GM23338 (cell line): ENCODE results near the gene MTCH2. TPM values are rescaled to one million over a fixed set of nuclear protein-coding genes. Genes with fewer than 3 reads are reported as not detected.

Experiments
- ATAC-seq: fragments of 200-7000 bp; cut with Tn5 transposase; 3 replicates; pipeline ENCODE4 v1.9.1; 2020
- DNase-seq: peaks from one replicate; pipeline ENCODE4 v3.0.0-alpha.2; 2015; ENCODE audit warnings: low spot score
- H2AFZ ChIP-seq: fragments of 200-600 bp; sonication (generic); 2 replicates; pipeline ENCODE4 v1.8.0; 2016; ENCODE audit warnings: antibody characterized with exemption, mild to moderate bottlenecking, moderate library complexity
- H3F3A ChIP-seq: fragments of 200-600 bp; sonication (generic); replicated peaks from 2 replicates; pipeline ENCODE4 v1.8.0; 2017; ENCODE audit warnings: antibody characterized with exemption, mixed run types, low read depth
- H3K27ac ChIP-seq: fragments of 200-600 bp; sonication (generic); 2 replicates; pipeline ENCODE4 v1.6.1; 2016; ENCODE audit warnings: low read depth
- H3K27me3 ChIP-seq: fragments of 200-600 bp; sonication (generic); 2 replicates; pipeline ENCODE4 v1.8.0; 2016; ENCODE audit warnings: mild to moderate bottlenecking, mixed run types, moderate library complexity; ENCODE audit not compliant: insufficient read depth
- H3K36me3 ChIP-seq: fragments of 200-600 bp; sonication (generic); 2 replicates; pipeline ENCODE4 v1.8.0; 2016; ENCODE audit warnings: mild to moderate bottlenecking; ENCODE audit not compliant: insufficient read depth
- H3K4me1 ChIP-seq: fragments of 200-600 bp; sonication (generic); 2 replicates; pipeline ENCODE4 v1.8.0; 2016; ENCODE audit warnings: mild to moderate bottlenecking, moderate library complexity; ENCODE audit not compliant: insufficient read depth
- H3K4me2 ChIP-seq: fragments of 200-600 bp; sonication (generic); 2 replicates; pipeline ENCODE4 v1.7.1; 2017; ENCODE audit warnings: mixed run types
- H3K4me3 ChIP-seq: fragments of 200-600 bp; sonication (generic); 2 replicates; pipeline ENCODE4 v1.6.1; 2016; ENCODE audit warnings: mixed run types
- H3K79me2 ChIP-seq: fragments of 200-600 bp; sonication (generic); replicated peaks from 2 replicates; pipeline ENCODE4 v1.8.0; 2017; ENCODE audit warnings: mild to moderate bottlenecking; ENCODE audit not compliant: insufficient read depth
- H3K9me2 ChIP-seq: fragments of 200-600 bp; sonication (generic); 2 replicates; pipeline ENCODE4 v1.8.0; 2017; ENCODE audit not compliant: insufficient read depth
- H4K20me1 ChIP-seq: fragments of 200-600 bp; sonication (generic); replicated peaks from 2 replicates; pipeline ENCODE4 v1.8.0; 2017; ENCODE audit warnings: mild to moderate bottlenecking; ENCODE audit not compliant: insufficient read depth
- H3K27ac Mint-ChIP-seq: 2 replicates; pipeline ENCODE4 v1.8.0; 2020; ENCODE audit warnings: inconsistent platforms, mild to moderate bottlenecking, moderate library complexity, mixed read lengths
- H3K27me3 Mint-ChIP-seq: 3 replicates; pipeline ENCODE4 v1.8.0; 2022; ENCODE audit warnings: low read depth, mild to moderate bottlenecking, moderate library complexity, mixed read lengths, inconsistent platforms; ENCODE audit not compliant: insufficient read depth, poor library complexity
- H3K36me3 Mint-ChIP-seq: 3 replicates; pipeline ENCODE4 v1.8.0; 2021; ENCODE audit warnings: low read depth, mild to moderate bottlenecking, inconsistent platforms, moderate library complexity, mixed read lengths
- H3K4me1 Mint-ChIP-seq: 3 replicates; pipeline ENCODE4 v1.8.0; 2020; ENCODE audit warnings: mild to moderate bottlenecking, inconsistent platforms, mixed read lengths
- H3K4me3 Mint-ChIP-seq: 3 replicates; pipeline ENCODE4 v1.8.0; 2021; ENCODE audit warnings: moderate library complexity, mild to moderate bottlenecking, inconsistent platforms, mixed read lengths
- H3K9me3 Mint-ChIP-seq: 3 replicates; pipeline ENCODE4 v1.8.0; 2020; ENCODE audit warnings: moderate library complexity, mild to moderate bottlenecking, inconsistent platforms, mixed read lengths
- CREB1 ChIP-seq: fragments of 250-450 bp; sonication (Bioruptor Pico); IDR thresholded peaks from 2 replicates; pipeline ENCODE4 v1.5.0; 2020; ENCODE audit warnings: low read depth, mild to moderate bottlenecking, moderate library complexity
- CTCF ChIP-seq, 2 experiments: fragments of 200-600 bp in 1 of 2; sonication (generic) in 1 of 2; conservative IDR thresholded peaks; 2 replicates each; pipeline versions ENCODE4 v1.5.1 to v1.6.1; 2016 to 2017; ENCODE audit warnings: antibody characterized with exemption in 2 of 2, low read depth in 2 of 2, mild to moderate bottlenecking in 2 of 2, moderate library complexity in 1 of 2
- ETS1 ChIP-seq: IDR thresholded peaks from 2 replicates; pipeline ENCODE4 v1.6.1; 2016; ENCODE audit warnings: antibody characterized with exemption
- EZH2 ChIP-seq: fragments of 200-600 bp; sonication (generic); IDR thresholded peaks from one replicate; pipeline ENCODE4 v1.8.0; 2017; ENCODE audit warnings: antibody characterized with exemption, mild to moderate bottlenecking, low read depth; ENCODE audit not compliant: unreplicated experiment
- EZH2phosphoT487 ChIP-seq: fragments of 200-600 bp; sonication (generic); IDR thresholded peaks from one replicate; pipeline ENCODE4 v1.8.1; 2018; ENCODE audit warnings: antibody characterized with exemption; ENCODE audit not compliant: unreplicated experiment
- JUNB ChIP-seq: IDR thresholded peaks from one replicate; pipeline ENCODE4 v1.6.1; 2016; ENCODE audit warnings: antibody characterized with exemption; ENCODE audit not compliant: unreplicated experiment
- NANOG ChIP-seq: IDR thresholded peaks from 2 replicates; pipeline ENCODE4 v1.6.1; 2016; ENCODE audit warnings: antibody characterized with exemption, borderline replicate concordance
- POLR2AphosphoS5 ChIP-seq: IDR thresholded peaks from 2 replicates; pipeline ENCODE4 v1.6.1; 2016; ENCODE audit warnings: antibody characterized with exemption, low read depth
- REST ChIP-seq: IDR thresholded peaks from one replicate; pipeline ENCODE4 v1.6.1; 2018; ENCODE audit warnings: antibody characterized with exemption; ENCODE audit not compliant: unreplicated experiment
- STAT1 ChIP-seq: IDR thresholded peaks from one replicate; pipeline ENCODE4 v1.6.1; 2016; ENCODE audit warnings: antibody characterized with exemption; ENCODE audit not compliant: unreplicated experiment
- ZNF114 ChIP-seq: fragments of 250-450 bp; sonication (Bioruptor Pico); IDR thresholded peaks from 2 replicates; pipeline ENCODE4 v1.5.0; 2020; ENCODE audit warnings: mild to moderate bottlenecking, moderate library complexity
- ZNF331 ChIP-seq: fragments of 250-450 bp; sonication (Bioruptor Pico); IDR thresholded peaks from 2 replicates; pipeline ENCODE4 v1.5.0; 2020; ENCODE audit warnings: low read depth, mild to moderate bottlenecking, moderate library complexity
- ZNF462 ChIP-seq: fragments of 250-450 bp; sonication (Bioruptor Pico); IDR thresholded peaks from 2 replicates; pipeline ENCODE4 v1.5.0; 2020; ENCODE audit warnings: mild to moderate bottlenecking, moderate library complexity
- polyA plus RNA-seq: library from polyadenylated mRNA; unstranded; fragments of >200 nt; fragmentation: Nextera tagmentation; extraction: Ambion mirVana; gene quantifications from 2 replicates; pipeline ENCODE4 v1.2.1, GENCODE V29; 2016
- total RNA-seq: library from RNA; depleted of rRNA; stranded (reverse); fragments of >200 nt; shearing (Covaris generic); gene quantifications from 2 replicates; pipeline ENCODE4 v1.2.3, GENCODE V29; 2014

The MTCH2 gene
- total and polyA plus RNA-seq, 2 experiments from 2014 or later = 90.9 to 155 TPM

GRCh38 chr11:47571357-47571729 is 71.0 kb downstream of the MTCH2 start:
- H3K36me3 Mint-ChIP-seq = peaks cover 64% of the 10 kb centered on the region
- Histone ChIP-seq H3F3A (peaks cover 7% of the 10 kb centered on the region; the same call in 1 of the 2 replicates), H3K4me3 (no peak overlapping the region), H3K4me1 (no peaks in the 10 kb centered on the region), H3K27me3 (no peaks in the 10 kb centered on the region), H3K4me2 (no peak overlapping the region), H4K20me1 (peaks cover 13% of the 10 kb centered on the region), H3K79me2 (peaks cover 41% of the 10 kb centered on the region), H3K36me3 (peaks cover 23% of the 10 kb centered on the region), H3K9me2 (no peaks in the 10 kb centered on the region), H3K27ac (no peak overlapping the region), H2AFZ (no peak overlapping the region)
- H3K27me3 Mint-ChIP-seq = peaks cover 3% of the 10 kb centered on the region
- no peak for TF ChIP-seq NANOG
- TF ChIP-seq POLR2AphosphoS5 = no peak
- no peak for TF ChIP-seq STAT1
- no peak for TF ChIP-seq REST
- no peak for TF ChIP-seq ZNF114 (CRISPR knock-in tag)
- TF ChIP-seq CREB1 (CRISPR knock-in tag) = no peak
- TF ChIP-seq JUNB = no peak
- no peak for TF ChIP-seq ZNF462 (CRISPR knock-in tag)
- TF ChIP-seq EZH2 = no peak
- no peak for TF ChIP-seq EZH2phosphoT487
- TF ChIP-seq CTCF (conservative IDR thresholded peaks at IDR 0.05; ENCODE audit: low read depth in 2 of 2) = no peak
- TF ChIP-seq ZNF331 (CRISPR knock-in tag) = no peak
- no peak for TF ChIP-seq ETS1
- H3K4me3 Mint-ChIP-seq = no peak overlapping the region
- DNase-seq (no peak), ATAC-seq (no peak)
- H3K4me1 Mint-ChIP-seq = peaks cover 5% of the 10 kb centered on the region; the same call in 2 of the 3 replicates
- no peaks in the 10 kb centered on the region for H3K9me3 Mint-ChIP-seq
- no peak overlapping the region for H3K27ac Mint-ChIP-seq
